DMS114 treated with DMSO at 0.1 percent for 48 hours (cell line): Measurements from ENCODE around the gene TRAF3.
"Not testable (repeated sequence)": the region's sequence is repeated elsewhere in the genome, so short reads cannot be mapped to it uniquely, and the experiment has no call there.

Experiments used
- DNase-seq: peaks from one replicate; lab custom pipeline; 2025; ENCODE audit not compliant: unreplicated experiment; lab: John Stamatoyannopoulos, UW

TRAF3 gene

GRCh38 chr14:102863381-102863780 lies 86.1 kb downstream of the TRAF3 start:
- no peak for DNase-seq

DNA sequence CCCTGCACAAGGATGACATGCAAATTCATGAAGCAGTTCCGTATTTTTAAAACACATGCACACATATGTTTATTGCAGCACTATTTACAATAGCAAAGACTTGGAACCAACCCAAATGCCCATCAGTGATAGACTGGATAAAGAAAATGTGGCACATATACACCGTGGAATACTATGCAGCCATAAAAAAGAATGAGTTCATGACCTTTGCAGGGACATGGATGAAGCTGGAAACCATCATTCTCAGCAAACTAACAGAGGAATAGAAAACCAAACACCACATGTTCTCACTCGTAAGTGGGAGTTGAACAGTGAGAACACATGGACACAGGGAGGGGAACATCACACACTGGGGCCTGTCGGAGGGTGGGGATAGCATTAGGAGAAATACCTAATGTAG lies 88.7 kb downstream of the TRAF3 start:
- DNase-seq = not testable (repeated sequence)

- no peak for DNase-seq
These were observed 89.9 kb downstream of the TRAF3 start for GRCh38 chr14:102866982-102867761.

GRCh38 chr14:102867826-102868580 lies 90.8 kb downstream of the TRAF3 start:
- DNase-seq = no peak

DNA sequence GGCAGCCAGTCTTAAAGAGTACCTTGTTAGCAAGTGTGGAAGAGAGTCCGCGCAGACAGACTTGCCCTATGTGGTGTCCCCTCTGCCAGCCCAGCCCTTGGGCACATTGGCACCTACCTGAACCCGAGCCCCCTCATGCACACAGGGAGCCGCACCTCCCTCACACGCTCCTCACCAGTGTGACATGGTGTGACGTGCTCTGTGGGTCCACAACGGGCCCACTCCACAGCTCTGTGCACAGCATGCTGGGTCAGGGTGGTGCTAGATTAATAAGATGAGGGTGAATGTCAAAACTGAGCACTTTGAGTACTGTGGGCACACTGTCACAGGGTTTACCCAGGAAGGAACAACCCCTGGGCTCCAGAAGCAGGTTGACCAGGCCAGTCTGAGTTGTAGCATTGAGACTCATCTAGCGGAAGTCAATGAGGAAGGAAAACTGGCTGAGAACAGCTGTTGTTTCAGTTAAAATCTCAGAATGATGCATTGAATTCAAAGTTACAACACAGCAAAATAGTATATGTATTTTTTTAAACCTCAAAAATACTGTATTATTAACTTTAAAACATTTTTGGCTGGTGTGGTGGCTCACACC lies 91.8 kb downstream of the TRAF3 start:
- DNase-seq = no peak

DNA sequence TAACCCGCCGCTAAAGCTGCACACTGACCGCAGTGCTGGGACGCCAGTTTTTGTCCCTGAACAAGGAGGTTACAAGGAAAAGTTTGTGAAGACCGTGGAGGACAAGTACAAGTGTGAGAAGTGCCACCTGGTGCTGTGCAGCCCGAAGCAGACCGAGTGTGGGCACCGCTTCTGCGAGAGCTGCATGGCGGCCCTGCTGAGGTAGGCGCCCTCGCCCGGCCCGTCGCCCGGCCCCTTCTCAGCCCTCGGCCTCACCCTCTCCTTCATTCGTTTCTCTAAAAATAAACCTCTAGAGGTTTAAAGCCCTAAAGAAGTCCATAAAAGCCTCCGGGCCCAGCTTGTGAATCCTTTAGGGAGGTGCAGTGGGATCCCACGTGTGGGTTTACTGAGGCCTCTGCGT lies 93.0 kb downstream of the TRAF3 start:
- DNase-seq = no peak

DNA sequence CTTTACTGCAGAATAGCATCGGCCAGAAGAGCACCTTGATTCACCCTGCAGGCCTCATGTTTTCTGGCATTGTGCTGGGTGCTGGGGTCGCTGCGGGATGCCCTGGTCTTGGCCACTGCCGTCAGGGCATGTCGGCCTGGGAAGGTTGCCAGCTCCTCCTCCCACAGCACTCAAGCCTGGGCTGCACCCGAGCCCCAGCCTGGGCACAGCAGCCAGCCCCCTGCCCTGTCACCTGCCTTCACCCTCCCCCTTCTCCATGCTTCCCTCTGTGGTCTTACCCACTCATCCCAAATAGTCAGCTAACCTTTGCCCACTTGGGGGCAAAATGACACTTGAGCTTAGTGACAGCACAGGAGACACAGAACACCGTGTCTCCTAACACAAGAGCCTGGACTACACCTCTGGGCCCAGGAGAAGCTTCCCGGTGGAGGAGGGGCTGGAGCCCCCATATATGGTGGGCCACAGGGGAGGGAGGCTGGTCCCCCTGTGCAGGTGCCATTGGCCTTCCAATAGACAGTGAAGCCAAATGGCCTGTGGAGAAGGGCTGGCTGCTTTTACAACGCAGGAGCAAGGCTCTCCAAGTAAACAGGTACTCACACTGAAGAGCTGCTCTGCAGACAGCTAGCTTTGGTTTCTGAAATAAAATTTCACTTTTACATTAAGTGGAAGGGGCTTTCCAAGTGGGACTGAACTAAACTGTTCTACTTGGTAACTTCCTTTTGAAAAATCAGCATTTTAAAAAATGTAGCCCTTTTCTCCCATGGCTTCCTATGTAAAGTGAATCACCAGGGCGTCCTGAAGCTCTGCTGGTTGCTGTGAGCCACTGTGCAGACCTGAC lies 94.0 kb downstream of the TRAF3 start:
- no peak for DNase-seq

DNA sequence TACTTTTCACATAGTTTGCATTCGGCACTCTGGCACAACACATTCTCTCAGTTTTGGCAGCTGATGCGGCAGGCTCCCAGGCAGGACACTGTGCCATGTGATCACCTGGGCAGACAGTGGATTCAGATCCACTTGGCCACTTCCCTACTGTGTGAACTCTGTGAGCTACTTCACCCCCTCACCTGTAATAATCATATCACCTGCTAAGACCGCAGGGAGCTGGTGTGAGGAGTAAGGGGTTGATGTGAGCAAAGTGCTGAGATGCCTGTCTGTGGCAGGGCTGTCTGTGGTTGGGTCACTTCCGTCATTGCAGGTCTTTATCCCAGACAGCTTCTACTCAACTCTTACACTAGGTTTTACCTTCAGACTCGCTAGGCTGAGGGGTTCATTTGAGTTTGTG lies 94.8 kb downstream of the TRAF3 start:
- DNase-seq = no peak

GRCh38 chr14:102873131-102873530 lies 95.9 kb downstream of the TRAF3 start:
- no peak for DNase-seq

DNA sequence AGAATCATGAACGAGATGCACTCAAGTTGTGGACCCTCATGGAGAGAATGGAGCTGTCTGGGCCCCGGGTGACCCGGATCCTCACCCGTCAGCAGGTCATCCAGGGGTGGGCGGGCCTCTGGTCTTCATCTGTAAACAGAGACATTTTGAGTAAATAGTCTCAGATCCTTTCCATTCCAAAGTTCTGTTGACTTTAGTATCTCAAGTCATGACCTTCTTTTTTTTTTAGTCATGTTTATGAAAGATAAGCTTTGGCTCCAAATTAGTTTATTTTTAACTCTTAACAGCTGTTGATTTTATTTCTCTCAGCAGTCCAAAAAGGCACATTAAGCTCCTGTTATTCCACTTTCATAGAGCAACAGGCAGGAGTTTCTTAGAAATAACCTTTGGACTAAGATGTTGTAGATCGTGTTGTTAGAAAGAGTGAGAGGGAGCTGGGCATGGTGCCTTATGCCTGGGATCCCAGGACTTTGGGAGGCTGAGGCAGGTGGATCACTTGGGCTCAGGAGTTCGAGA lies 96.4 kb downstream of the TRAF3 start:
- no peak for DNase-seq

GRCh38 chr14:102875652-102876051 lies 98.4 kb downstream of the TRAF3 start:
- no peak for DNase-seq

DNA sequence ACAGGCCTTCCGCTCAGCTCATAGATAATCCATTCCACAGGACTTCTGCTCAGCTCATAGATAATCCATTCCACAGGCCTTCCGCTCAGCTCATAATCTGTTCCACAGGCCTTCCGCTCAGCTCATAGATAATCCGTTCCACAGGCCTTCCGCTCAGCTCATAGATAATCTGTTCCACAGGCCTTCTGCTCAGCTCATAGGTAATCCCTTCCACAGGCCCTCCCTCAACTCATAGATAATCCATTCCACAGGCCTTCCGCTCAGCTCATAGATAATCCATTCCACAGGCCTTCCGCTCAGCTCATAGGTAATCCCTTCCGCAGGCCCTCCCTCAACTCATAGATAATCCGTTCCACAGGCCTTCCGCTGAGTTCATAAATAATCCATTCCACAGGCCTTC lies 100.3 kb downstream of the TRAF3 start:
- DNase-seq = not testable (repeated sequence)

- no peak for DNase-seq
These were observed 101.1 kb downstream of the TRAF3 start for GRCh38 chr14:102878174-102878969.

DNA sequence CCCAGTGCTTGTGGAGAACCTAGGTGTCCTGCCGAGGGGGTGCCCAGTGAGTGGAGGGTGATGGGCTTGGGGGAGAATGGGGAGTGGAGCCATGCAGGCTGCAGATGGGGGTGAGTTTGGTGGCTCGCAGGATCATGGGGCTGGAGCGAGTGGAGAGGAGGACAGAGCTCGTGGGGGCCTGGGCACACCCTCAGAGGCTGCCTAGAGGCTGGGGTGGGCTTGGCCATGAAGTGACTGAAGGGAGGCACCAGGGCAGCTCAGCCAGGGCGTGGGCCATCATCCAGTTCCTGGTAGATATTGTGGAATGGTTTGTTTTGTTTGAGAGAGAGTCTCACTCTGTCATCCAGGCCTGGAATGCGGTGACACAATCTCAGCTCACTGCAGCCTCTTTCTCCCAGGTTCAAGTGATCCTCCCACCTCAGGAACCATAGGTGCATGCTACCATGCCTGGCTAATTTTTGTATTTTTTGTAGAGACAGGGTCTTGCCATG lies 101.8 kb downstream of the TRAF3 start:
- no peak for DNase-seq

- no peak for DNase-seq
These were observed 105.1 kb downstream of the TRAF3 start for GRCh38 chr14:102882226-102882906.

DNA sequence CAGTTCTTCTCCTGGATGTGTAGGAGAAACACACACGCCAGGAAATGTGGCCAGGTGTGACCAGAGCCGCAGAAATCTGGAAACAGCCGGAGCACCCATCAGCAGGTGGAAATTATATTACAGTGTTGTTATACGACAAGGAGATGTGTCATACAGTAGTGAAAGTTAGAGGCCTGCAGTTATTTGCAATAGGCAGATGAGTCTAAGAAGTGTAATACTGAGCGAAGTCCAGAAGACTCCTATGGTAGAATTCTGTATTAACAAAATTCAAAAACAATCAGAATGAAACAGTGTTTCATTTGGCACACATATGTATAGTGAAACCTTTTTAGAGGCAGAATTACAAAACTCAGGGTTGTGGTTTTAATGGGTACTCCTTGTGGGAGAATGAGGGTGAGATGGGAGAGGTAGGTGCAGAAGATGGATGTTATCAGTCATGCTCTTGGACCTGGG lies 105.9 kb downstream of the TRAF3 start:
- no peak for DNase-seq

DNA sequence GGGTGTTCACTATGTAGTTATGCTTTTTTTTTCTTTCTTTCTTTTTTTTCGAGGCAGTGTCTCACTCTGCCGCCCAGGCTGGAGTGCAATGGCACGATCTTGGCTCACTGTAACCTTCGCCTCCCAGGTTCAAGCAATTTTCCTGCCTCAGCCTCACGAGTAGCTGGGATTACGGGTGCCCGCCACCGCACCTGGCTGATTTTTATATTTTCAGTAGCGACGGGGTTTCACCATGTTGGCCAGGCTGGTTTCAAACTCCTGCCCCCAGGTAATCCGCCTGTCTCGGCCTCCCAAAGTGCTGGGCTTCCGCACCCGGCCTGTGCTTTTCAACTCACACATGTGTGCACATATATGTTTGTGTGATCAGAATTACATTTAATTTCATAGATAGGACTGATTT lies 106.3 kb downstream of the TRAF3 start:
- no peak for DNase-seq

- no peak for DNase-seq
These were observed 108.6 kb downstream of the TRAF3 start for GRCh38 chr14:102885737-102886447.

GRCh38 chr14:102888748-102889147 lies 111.5 kb downstream of the TRAF3 start:
- DNase-seq = no peak
